NCI-H1694 treated with DMSO at 0.1 percent for 48 hours (cell line): Measurements from ENCODE around the gene PARP9.

ENCODE experiments used
- DNase-seq: peaks from one replicate; lab custom pipeline; 2025; lab: John Stamatoyannopoulos, UW

PARP9 gene

GRCh38 chr3:122564155-122564912, at the start of gene PARP9, which contains the start of gene DTX3L:
TSS of gene PARP9 (minus strand) at chr3:122564300. CDS start at chr3:122559620, 4,680 bp downstream.
TSS of gene DTX3L (plus strand) at chr3:122564338. CDS start at chr3:122564427, 89 bp downstream.
- no peak for DNase-seq

GRCh38 chr3:122612696-122613095, 48.6 kb upstream of the PARP9 start:
- no peak for DNase-seq

- DNase-seq: no peak
Measured at GRCh38 chr3:122609798-122610559, 45.9 kb upstream of the PARP9 start.

GRCh38 chr3:122608916-122609315, 44.8 kb upstream of the PARP9 start:
- DNase-seq: no peak

GRCh38 chr3:122606330-122606729, 42.2 kb upstream of the PARP9 start:
- DNase-seq: no peak

- no peak for DNase-seq
Measured at GRCh38 chr3:122603056-122603455, 39.0 kb upstream of the PARP9 start.

GRCh38 chr3:122602011-122602710, 38.1 kb upstream of the PARP9 start:
- DNase-seq: no peak

- no peak for DNase-seq
Measured at GRCh38 chr3:122598556-122598955, 34.5 kb upstream of the PARP9 start.

- DNase-seq: no peak
Measured at GRCh38 chr3:122598151-122598550, 34.1 kb upstream of the PARP9 start.

- no peak for DNase-seq
Measured at GRCh38 chr3:122594025-122594424, 29.9 kb upstream of the PARP9 start.

- DNase-seq: no peak
Measured at GRCh38 chr3:122590610-122591009, 26.5 kb upstream of the PARP9 start.

- DNase-seq: no peak
Measured at GRCh38 chr3:122589297-122589696, 25.2 kb upstream of the PARP9 start.

- no peak for DNase-seq
Measured at GRCh38 chr3:122587572-122587971, 23.5 kb upstream of the PARP9 start.

GRCh38 chr3:122586773-122587485, 22.8 kb upstream of the PARP9 start:
- no peak for DNase-seq

- DNase-seq: no peak
Measured at GRCh38 chr3:122586098-122586497, 22.0 kb upstream of the PARP9 start.

GRCh38 chr3:122582390-122582789, 18.3 kb upstream of the PARP9 start:
- no peak for DNase-seq

GRCh38 chr3:122581622-122582021, 17.5 kb upstream of the PARP9 start:
- DNase-seq: no peak

- no peak for DNase-seq
Measured at GRCh38 chr3:122580470-122580869, 16.4 kb upstream of the PARP9 start.

- no peak for DNase-seq
Measured at GRCh38 chr3:122578069-122578740, 14.1 kb upstream of the PARP9 start.

- no peak for DNase-seq
Measured at GRCh38 chr3:122577409-122578031, 13.4 kb upstream of the PARP9 start, which contains the start of gene PARP15. TSS of gene PARP15 (plus strand) at chr3:122577650. CDS start at chr3:122577668, 18 bp downstream.
